NCI-H510A (cell line): ENCODE measurements around the gene FAM89A.
A peak's percentile ranks its signal among the peaks of the same experiment; 100 is the strongest.
"Not testable (repeated sequence)": the region's sequence is repeated elsewhere in the genome, so short reads cannot be mapped to it uniquely, and the experiment has no call there.

ENCODE experiments used
- DNase-seq: peaks from one replicate; lab custom pipeline; 2025; lab: John Stamatoyannopoulos, UW

The FAM89A gene

GRCh38 chr1:231029841-231030240 is 10.2 kb downstream of the FAM89A start:
- no peak for DNase-seq

- not testable (repeated sequence) for DNase-seq
These were observed 10.8 kb downstream of the FAM89A start for GRCh38 chr1:231029247-231029646.

- no peak for DNase-seq
These were observed 11.4 kb downstream of the FAM89A start for GRCh38 chr1:231028682-231029081.

- no peak for DNase-seq
These were observed 12.1 kb downstream of the FAM89A start for GRCh38 chr1:231027971-231028370.

GRCh38 chr1:231027136-231027925 is 12.7 kb downstream of the FAM89A start:
- no peak for DNase-seq

- no peak for DNase-seq
These were observed 13.5 kb downstream of the FAM89A start for GRCh38 chr1:231026576-231026975.

GRCh38 chr1:231023150-231023549 is 16.9 kb downstream of the FAM89A start:
- DNase-seq, result no peak

GRCh38 chr1:231022543-231022942 is 17.5 kb downstream of the FAM89A start:
- not testable (repeated sequence) for DNase-seq

GRCh38 chr1:231021540-231022031 is 18.5 kb downstream of the FAM89A start:
- DNase-seq, result no peak

GRCh38 chr1:231020816-231021215 is 19.2 kb downstream of the FAM89A start:
- no peak for DNase-seq

- DNase-seq, result no peak
These were observed 19.9 kb downstream of the FAM89A start for GRCh38 chr1:231020139-231020601.

- no peak for DNase-seq
These were observed 20.3 kb downstream of the FAM89A start for GRCh38 chr1:231019711-231020110.

- no peak for DNase-seq
These were observed 23.1 kb downstream of the FAM89A start for GRCh38 chr1:231016966-231017365.

- no peak for DNase-seq
These were observed 23.8 kb downstream of the FAM89A start for GRCh38 chr1:231016234-231016633.

GRCh38 chr1:231013391-231014015 is 26.6 kb downstream of the FAM89A start:
- no peak for DNase-seq

GRCh38 chr1:231011963-231012362 is 28.1 kb downstream of the FAM89A start:
- no peak for DNase-seq

- no peak for DNase-seq
These were observed 28.7 kb downstream of the FAM89A start for GRCh38 chr1:231011360-231011759.

- DNase-seq, result not testable (repeated sequence)
These were observed 32.5 kb downstream of the FAM89A start for GRCh38 chr1:231007535-231007934.

- no peak for DNase-seq
These were observed 38.2 kb downstream of the FAM89A start for GRCh38 chr1:231001892-231002291.

GRCh38 chr1:231000639-231001038 is 39.4 kb downstream of the FAM89A start:
- no peak for DNase-seq

- DNase-seq, result no peak
These were observed 39.9 kb downstream of the FAM89A start for GRCh38 chr1:231000201-231000600.

GRCh38 chr1:230994860-230995259 is 45.2 kb downstream of the FAM89A start:
- no peak for DNase-seq

GRCh38 chr1:230992100-230992774 is 47.8 kb downstream of the FAM89A start:
- DNase-seq, result peak; percentile 82
